Measurements from ENCODE around the gene SDHA. TPM values are rescaled to one million over a fixed set of nuclear protein-coding genes. Genes with fewer than 3 reads are reported as not detected.

The SDHA gene
- total RNA-seq, 1 donor from 2014 or later = 88.5 TPM

GRCh38 chr5:171801-172331 lies 46.3 kb upstream of the SDHA start:
- no peak for DNase-seq (ENCODE audit: low spot score, unreplicated experiment)

DNA sequence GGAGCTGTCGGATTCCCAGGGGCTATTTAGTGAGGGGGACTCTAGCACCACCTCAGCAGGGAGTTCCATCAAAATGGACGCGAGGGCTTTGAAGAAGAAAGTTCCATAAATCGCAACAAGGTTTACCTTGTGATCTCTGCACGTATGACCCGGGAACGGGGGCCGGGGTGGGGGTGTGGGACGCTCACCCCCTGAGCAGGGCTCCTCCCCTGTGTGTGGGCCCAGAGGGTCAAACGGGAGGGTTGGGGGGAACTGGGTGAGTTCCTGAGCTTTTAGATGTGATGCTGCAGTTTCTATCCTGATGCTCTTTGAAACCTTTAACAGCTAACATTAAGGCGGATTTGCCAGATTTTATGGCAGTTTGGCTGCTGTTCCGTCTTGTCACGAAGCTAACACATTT lies 45.7 kb upstream of the SDHA start:
- DNase-seq (ENCODE audit: low spot score, unreplicated experiment) = no peak
- Mint-ChIP-seq H3K27me3 (no peaks in the 10 kb centered on the region), H3K4me3 (ENCODE audit: low read depth) (no peak overlapping the region), H3K9me3 (ENCODE audit: low read depth) (no peaks in the 10 kb centered on the region), H3K27ac (no peak overlapping the region), H3K36me3 (ENCODE audit: insufficient read depth) (peaks cover 8% of the 10 kb centered on the region), H3K4me1 (ENCODE audit: low read depth) (peaks cover 3% of the 10 kb centered on the region)
- TF ChIP-seq, protein P1, sequence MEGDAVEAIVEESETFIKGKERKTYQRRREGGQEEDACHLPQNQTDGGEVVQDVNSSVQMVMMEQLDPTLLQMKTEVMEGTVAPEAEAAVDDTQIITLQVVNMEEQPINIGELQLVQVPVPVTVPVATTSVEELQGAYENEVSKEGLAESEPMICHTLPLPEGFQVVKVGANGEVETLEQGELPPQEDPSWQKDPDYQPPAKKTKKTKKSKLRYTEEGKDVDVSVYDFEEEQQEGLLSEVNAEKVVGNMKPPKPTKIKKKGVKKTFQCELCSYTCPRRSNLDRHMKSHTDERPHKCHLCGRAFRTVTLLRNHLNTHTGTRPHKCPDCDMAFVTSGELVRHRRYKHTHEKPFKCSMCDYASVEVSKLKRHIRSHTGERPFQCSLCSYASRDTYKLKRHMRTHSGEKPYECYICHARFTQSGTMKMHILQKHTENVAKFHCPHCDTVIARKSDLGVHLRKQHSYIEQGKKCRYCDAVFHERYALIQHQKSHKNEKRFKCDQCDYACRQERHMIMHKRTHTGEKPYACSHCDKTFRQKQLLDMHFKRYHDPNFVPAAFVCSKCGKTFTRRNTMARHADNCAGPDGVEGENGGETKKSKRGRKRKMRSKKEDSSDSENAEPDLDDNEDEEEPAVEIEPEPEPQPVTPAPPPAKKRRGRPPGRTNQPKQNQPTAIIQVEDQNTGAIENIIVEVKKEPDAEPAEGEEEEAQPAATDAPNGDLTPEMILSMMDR (IDR thresholded peaks at IDR 0.05; ENCODE audit: unreplicated experiment) = no peak

More at GRCh38 chr5:171801-172331, 46.3 kb upstream of the SDHA start:
- H3K36me3 Mint-ChIP-seq (ENCODE audit: insufficient read depth) = peaks cover 8% of the 10 kb centered on the region
- H3K4me3 Mint-ChIP-seq (ENCODE audit: low read depth) = no peak overlapping the region
- H3K9me3 Mint-ChIP-seq (ENCODE audit: low read depth) = no peaks in the 10 kb centered on the region
- H3K27me3 Mint-ChIP-seq = no peaks in the 10 kb centered on the region
- TF ChIP-seq, protein P1 (IDR thresholded peaks at IDR 0.05; ENCODE audit: unreplicated experiment) = no peak
- no peak overlapping the region for H3K27ac Mint-ChIP-seq
- H3K4me1 Mint-ChIP-seq (ENCODE audit: low read depth) = peaks cover 3% of the 10 kb centered on the region

- no peak for DNase-seq (ENCODE audit: low spot score, unreplicated experiment)
- Mint-ChIP-seq H3K4me1 (ENCODE audit: low read depth) (peaks cover 3% of the 10 kb centered on the region), H3K27me3 (no peaks in the 10 kb centered on the region), H3K27ac (no peak overlapping the region), H3K4me3 (ENCODE audit: low read depth) (no peak overlapping the region), H3K36me3 (ENCODE audit: insufficient read depth) (peaks cover 8% of the 10 kb centered on the region), H3K9me3 (ENCODE audit: low read depth) (no peaks in the 10 kb centered on the region)
- TF ChIP-seq, protein P1 (IDR thresholded peaks at IDR 0.05; ENCODE audit: unreplicated experiment) = no peak
These were observed 45.3 kb upstream of the SDHA start for GRCh38 chr5:172841-173251.

- DNase-seq (ENCODE audit: low spot score, unreplicated experiment) = no peak
- H3K9me3 Mint-ChIP-seq (ENCODE audit: low read depth) = no peaks in the 10 kb centered on the region
- H3K27me3 Mint-ChIP-seq = no peaks in the 10 kb centered on the region
- no peak overlapping the region for H3K27ac Mint-ChIP-seq
- H3K4me1 Mint-ChIP-seq (ENCODE audit: low read depth) = peaks cover under 1% of the 10 kb centered on the region
- H3K36me3 Mint-ChIP-seq (ENCODE audit: insufficient read depth) = peaks cover 6% of the 10 kb centered on the region
- TF ChIP-seq, protein P1 (IDR thresholded peaks at IDR 0.05; ENCODE audit: unreplicated experiment) = no peak
- H3K4me3 Mint-ChIP-seq (ENCODE audit: low read depth) = no peak overlapping the region
These were observed 44.5 kb upstream of the SDHA start for GRCh38 chr5:173392-174290.

GRCh38 chr5:174291-174600 lies 43.9 kb upstream of the SDHA start:
- Mint-ChIP-seq H3K27ac (no peak overlapping the region), H3K9me3 (ENCODE audit: low read depth) (no peaks in the 10 kb centered on the region), H3K4me1 (ENCODE audit: low read depth) (no peaks in the 10 kb centered on the region), H3K27me3 (no peaks in the 10 kb centered on the region), H3K4me3 (ENCODE audit: low read depth) (no peak overlapping the region), H3K36me3 (ENCODE audit: insufficient read depth) (peaks cover 7% of the 10 kb centered on the region)
- no peak for DNase-seq (ENCODE audit: low spot score, unreplicated experiment)
- TF ChIP-seq, protein P1 (IDR thresholded peaks at IDR 0.05; ENCODE audit: unreplicated experiment) = no peak
